Skeletal muscle satellite cell (primary cell): Measurements from ENCODE around the gene IGF2BP2.
A peak's percentile ranks its signal among the peaks of the same experiment; 100 is the strongest.

Experiments
- H3K27me3 ChIP-seq: 2 replicates; pipeline ENCODE4 v1.7.0; 2013; ENCODE audit warnings: low read length; ENCODE audit not compliant: control insufficient read depth, insufficient read depth
- H3K36me3 ChIP-seq: 2 replicates; pipeline ENCODE4 v1.7.0; 2013; ENCODE audit warnings: mild to moderate bottlenecking, control low read depth, low read length; ENCODE audit not compliant: insufficient read depth
- H3K4me1 ChIP-seq: 2 replicates; pipeline ENCODE4 v1.7.0; 2013; ENCODE audit warnings: low read length; ENCODE audit not compliant: control insufficient read depth, insufficient read depth
- H3K4me2 ChIP-seq: 2 replicates; pipeline ENCODE4 v1.7.0; 2013; ENCODE audit warnings: mild to moderate bottlenecking, low read length
- H3K4me3 ChIP-seq: 2 replicates; pipeline ENCODE4 v1.7.0; 2013; ENCODE audit warnings: low read length
- H3K9ac ChIP-seq: 2 replicates; pipeline ENCODE4 v1.7.0; 2013; ENCODE audit warnings: mild to moderate bottlenecking, low read depth, low read length, moderate library complexity
- H3K9me3 ChIP-seq: replicated peaks from 2 replicates; pipeline ENCODE4 v1.7.0; 2013; ENCODE audit warnings: mild to moderate bottlenecking, control low read depth, low read length

The IGF2BP2 gene

DNA sequence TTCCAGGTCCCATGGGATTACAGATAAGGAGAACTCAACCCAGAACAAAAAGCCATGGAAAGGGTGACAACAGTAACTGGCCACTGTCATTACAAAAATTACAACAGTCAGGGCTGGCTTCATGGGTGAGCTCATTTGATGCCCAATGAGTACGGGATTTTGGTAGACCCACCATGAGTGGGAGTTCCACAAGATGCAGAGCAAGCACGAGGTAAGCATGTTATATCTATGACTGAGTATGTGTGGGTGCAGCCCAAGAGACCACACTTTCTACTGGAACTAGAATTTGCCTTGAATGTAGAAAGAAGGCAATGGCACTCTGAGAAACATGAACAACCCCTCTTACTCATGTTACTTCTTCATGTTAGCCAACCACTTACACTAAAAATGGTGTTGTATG, 83.3 kb downstream of the IGF2BP2 start:
- Histone ChIP-seq H3K4me1 (peaks cover 58% of the 10 kb centered on the region), H3K4me3 (no peak overlapping the region), H3K36me3 (no peaks in the 10 kb centered on the region), H3K27me3 (no peaks in the 10 kb centered on the region), H3K4me2 (no peak overlapping the region), H3K9ac (no peak overlapping the region), H3K9me3 (no peaks in the 10 kb centered on the region)

DNA sequence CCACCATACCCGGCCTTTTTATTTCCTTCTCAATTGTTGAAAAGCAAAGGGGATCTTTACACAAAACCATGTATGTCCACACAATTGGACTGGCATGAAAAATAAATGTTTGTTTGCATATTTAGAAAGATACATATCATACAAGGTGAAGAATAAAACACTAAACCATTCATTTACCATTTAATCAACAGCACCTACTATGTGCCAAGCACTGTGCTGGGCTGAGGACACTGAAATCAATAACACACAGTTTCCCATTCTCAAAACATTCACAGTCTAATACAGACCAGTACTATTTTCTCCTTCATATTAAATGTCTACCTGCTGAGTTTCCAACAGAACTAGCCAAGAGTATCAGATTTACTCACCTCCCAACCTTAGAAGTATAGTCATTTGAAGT, 84.7 kb downstream of the IGF2BP2 start:
- H3K4me1 ChIP-seq = peaks cover 53% of the 10 kb centered on the region
- no peak overlapping the region for H3K9ac ChIP-seq
- H3K27me3 ChIP-seq = no peaks in the 10 kb centered on the region
- no peak overlapping the region for H3K4me2 ChIP-seq
- no peaks in the 10 kb centered on the region for H3K36me3 ChIP-seq
- H3K9me3 ChIP-seq = no peaks in the 10 kb centered on the region
- H3K4me3 ChIP-seq = no peak overlapping the region

DNA sequence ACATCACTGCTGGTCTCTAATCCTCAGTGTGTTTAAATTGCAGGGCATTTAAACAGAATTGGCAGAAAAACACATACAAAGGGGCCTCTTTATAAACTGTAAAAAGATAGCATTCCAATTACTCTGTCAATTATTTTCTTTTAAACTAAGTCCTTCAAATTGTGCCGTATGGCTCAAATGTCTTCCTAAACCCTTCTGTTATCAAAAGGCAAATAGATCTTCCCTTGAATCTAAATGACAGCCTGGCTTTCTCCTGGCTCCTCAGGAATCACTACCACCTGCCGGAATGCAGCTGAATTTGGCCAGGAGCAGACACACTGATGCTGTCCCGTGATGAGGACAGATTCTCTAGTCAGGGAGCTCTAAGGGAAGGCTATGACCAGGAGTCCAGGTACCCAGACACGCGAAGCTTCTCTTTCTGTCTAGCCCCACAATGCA, 85.6 kb downstream of the IGF2BP2 start:
- Histone ChIP-seq H3K4me1 (peaks cover 50% of the 10 kb centered on the region), H3K36me3 (no peaks in the 10 kb centered on the region), H3K4me2 (peak overlapping the region; percentile 26), H3K9me3 (no peaks in the 10 kb centered on the region), H3K9ac (peak overlapping the region; percentile 22), H3K4me3 (no peak overlapping the region), H3K27me3 (no peaks in the 10 kb centered on the region)

DNA sequence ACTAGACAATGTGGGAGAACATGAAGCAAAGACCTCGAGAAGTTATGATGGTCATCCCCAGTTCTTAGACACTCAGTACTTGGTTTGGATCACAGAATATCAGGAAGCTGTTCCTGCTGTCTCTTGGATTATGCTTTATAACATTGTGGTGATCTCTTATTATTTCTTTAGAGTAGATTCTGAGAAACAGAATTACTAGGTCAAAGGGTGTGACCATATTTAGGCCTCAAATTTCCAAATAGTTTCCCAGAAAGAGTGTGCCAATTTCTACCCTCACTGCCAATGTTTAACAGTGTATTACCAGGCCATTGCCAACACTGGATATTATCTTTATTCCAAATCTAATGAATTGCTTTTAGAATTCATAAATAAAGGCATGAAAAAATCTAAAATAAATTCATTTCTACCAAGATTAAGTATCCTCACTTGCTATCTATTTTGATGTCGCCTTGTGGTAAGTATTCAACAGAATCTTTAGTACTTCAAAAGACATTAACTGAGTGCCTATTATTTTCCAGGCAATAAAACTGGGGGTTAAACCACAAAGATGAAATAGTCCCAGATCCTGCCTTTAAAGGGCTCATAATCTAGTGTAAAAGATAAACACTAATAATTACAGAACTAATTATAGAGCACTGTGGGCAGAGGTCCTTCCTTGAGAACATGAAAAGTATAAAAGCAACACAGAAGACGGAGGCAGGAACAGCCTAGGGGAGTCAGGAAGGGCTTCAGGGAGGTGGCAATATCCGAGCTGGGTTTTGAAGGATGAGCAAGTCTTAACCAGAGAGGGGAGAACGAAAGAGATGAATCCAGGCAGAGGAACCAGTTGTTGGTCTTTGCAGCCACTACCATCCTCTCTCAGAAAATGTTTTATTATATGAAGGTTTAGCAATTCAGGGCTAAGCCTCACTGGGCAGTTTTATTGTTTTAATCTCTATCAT, 86.8 kb downstream of the IGF2BP2 start:
- H3K4me3 ChIP-seq = no peak overlapping the region
- peaks cover 52% of the 10 kb centered on the region for H3K4me1 ChIP-seq
- peak overlapping the region; percentile 22 for H3K9ac ChIP-seq
- H3K9me3 ChIP-seq = no peaks in the 10 kb centered on the region
- H3K27me3 ChIP-seq = no peaks in the 10 kb centered on the region
- no peaks in the 10 kb centered on the region for H3K36me3 ChIP-seq
- H3K4me2 ChIP-seq = peak overlapping the region; percentile 44

DNA sequence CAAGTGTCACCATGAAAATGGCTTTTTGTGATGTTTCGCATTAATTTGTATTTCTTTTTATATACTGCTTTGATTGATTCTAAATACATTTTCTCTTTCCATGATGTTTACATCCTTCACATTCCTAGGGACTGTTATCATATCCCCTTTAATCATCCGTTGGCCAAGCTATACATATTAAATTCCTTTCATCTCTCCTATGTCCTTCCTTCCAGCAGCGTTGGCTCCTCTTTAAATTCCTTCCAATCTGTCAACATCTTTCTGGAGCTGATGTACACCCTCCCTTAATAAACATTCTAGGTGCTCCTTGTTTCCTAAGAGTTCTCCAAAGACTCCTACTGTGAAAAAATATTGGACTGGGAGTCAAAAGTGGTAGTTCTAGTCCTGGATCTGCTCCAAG, 87.8 kb downstream of the IGF2BP2 start:
- Histone ChIP-seq H3K9ac (no peak overlapping the region), H3K27me3 (no peaks in the 10 kb centered on the region), H3K4me3 (no peak overlapping the region), H3K4me1 (peaks cover 62% of the 10 kb centered on the region), H3K36me3 (no peaks in the 10 kb centered on the region), H3K4me2 (peak overlapping the region; percentile 44), H3K9me3 (no peaks in the 10 kb centered on the region)

DNA sequence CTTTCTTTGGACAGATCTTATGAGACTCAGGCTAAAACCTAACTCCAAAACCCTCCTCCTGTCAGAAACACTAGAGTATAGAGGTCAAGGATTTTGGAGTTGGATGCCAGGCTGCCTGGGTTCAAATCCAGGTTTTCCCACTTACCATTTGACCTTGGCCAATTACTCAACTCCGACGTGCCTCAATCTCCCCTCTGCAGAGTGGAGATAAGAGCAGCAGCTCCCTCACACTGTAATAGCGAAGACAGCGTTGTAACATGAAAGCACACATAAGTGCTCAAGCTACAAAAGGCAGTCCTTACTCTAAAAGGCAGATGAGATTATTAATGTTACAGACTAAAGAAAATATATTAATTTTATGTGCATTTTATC, 90.1 kb downstream of the IGF2BP2 start:
- Histone ChIP-seq H3K9me3 (no peaks in the 10 kb centered on the region), H3K27me3 (no peaks in the 10 kb centered on the region), H3K4me2 (no peak overlapping the region), H3K4me1 (peaks cover 83% of the 10 kb centered on the region), H3K9ac (peak overlapping the region; percentile 0), H3K4me3 (no peak overlapping the region), H3K36me3 (no peaks in the 10 kb centered on the region)

DNA sequence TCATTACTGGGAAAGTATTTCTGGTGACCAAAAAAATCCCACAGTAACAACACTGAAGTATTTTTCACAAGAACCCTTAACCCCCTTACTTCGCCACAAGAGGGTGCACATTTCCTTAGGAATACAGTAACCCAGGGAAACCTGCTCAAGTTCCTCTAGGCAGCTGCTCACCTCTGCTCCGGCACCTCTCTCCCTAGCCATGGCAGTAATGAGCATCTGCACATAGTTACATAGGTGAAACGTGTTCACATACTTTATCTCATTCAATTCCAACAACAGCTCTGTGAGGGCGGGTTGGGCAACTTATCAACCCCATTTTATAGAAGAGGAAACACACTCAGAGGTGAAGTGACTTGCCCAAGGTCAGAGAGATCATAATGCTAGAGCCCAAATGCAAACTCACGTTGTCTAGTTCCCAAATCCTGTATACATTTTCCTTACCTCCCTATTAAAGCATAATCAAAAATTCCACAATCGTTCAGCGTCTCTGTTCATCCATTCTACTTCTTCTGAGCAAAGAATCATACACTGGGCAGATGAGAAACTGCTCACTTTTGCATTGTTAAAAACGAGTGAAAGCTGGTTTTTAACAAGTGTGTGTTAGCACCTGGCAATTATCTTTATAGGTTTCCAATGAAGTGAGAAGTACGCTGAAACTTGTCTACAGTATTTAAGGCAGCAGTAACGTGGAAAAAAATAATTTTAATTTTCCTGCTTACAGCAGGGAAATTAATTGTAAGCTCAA, 90.7 kb downstream of the IGF2BP2 start:
- H3K36me3 ChIP-seq = no peaks in the 10 kb centered on the region
- H3K9ac ChIP-seq = peak overlapping the region; percentile 2
- peaks cover 82% of the 10 kb centered on the region for H3K4me1 ChIP-seq
- H3K4me2 ChIP-seq = no peak overlapping the region
- no peaks in the 10 kb centered on the region for H3K9me3 ChIP-seq
- no peak overlapping the region for H3K4me3 ChIP-seq
- no peaks in the 10 kb centered on the region for H3K27me3 ChIP-seq

DNA sequence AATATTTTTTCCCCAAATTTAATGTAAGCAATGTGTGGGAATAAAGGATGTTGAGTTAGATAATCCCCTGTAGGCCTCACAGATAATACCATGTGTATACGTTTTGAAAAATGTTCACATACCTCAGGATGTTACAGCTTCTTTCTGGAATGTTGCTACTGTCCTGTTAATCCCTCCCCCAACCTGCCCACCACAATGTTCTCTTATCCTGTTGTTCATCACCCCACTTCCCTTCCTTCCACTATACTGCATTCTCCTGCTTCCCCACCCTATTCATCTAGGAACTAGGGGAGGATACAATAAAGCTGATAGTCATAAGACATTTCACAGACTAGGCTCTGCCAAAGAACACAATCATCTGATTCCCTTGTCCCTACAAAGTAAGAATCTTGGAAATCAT, 92.1 kb downstream of the IGF2BP2 start:
- no peak overlapping the region for H3K4me3 ChIP-seq
- no peaks in the 10 kb centered on the region for H3K36me3 ChIP-seq
- no peaks in the 10 kb centered on the region for H3K27me3 ChIP-seq
- no peaks in the 10 kb centered on the region for H3K9me3 ChIP-seq
- H3K9ac ChIP-seq = peak overlapping the region; percentile 69
- H3K4me1 ChIP-seq = peaks cover 82% of the 10 kb centered on the region
- peak overlapping the region; percentile 47 for H3K4me2 ChIP-seq

DNA sequence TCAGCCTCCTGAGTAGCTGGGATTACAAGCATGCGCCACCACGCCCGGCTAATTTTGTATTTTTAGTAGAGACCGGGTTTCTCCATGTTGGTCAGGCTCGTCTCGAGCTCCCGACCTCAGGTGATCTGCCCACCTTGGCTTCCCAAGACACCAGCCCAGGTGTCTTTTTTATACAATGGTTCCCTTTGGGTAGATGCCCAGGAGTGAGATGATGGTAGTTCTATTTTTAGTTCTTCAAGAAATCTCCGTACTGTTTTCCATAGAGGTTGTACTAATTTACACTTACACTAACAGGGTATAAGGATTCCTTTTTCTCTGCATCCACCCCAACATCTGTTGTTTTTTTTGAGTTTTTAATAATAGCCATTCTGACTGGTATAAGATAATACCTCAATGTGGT, 94.3 kb downstream of the IGF2BP2 start:
- H3K27me3 ChIP-seq = no peaks in the 10 kb centered on the region
- H3K4me1 ChIP-seq = peaks cover 73% of the 10 kb centered on the region
- peak overlapping the region; percentile 31 for H3K9ac ChIP-seq
- H3K9me3 ChIP-seq = no peaks in the 10 kb centered on the region
- no peak overlapping the region for H3K4me2 ChIP-seq
- peaks cover 8% of the 10 kb centered on the region for H3K36me3 ChIP-seq
- H3K4me3 ChIP-seq = no peak overlapping the region

DNA sequence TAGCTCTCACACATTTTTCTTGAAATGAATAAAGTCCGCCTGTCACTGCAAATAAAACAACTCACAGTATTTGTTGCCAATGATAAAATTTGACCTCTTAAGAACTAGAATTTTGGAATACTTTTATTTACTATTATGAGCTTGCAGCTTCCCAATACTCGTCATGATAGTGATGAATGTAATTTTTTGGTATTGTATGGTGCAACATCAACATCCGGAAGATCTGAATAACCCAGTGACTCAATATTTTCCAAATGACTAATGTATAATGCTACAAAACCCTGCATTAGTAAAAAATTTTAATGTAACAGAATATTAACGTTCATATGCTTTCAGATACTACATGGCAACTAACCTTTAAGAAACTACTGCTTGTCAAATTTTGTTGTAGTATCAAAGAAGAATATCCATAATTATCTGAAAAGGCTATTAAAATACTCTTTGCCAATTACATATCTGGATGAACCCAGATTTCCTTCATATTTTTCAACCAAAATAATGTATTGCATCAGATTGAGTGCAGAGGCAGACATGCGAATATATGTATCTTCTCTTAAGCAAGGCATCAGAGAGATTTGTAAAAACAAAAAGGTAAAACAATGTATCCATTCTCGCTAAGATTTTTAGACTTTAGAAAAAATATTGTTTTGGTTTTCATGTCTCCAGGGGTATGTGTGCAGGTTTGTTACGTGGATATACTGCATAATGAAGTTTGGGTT, 95.3 kb downstream of the IGF2BP2 start:
- peak overlapping the region; percentile 71 for H3K9ac ChIP-seq
- H3K9me3 ChIP-seq = no peaks in the 10 kb centered on the region
- peak overlapping the region; percentile 66 for H3K4me2 ChIP-seq
- H3K27me3 ChIP-seq = no peaks in the 10 kb centered on the region
- H3K4me3 ChIP-seq = peak overlapping the region; percentile 20
- peaks cover 78% of the 10 kb centered on the region for H3K4me1 ChIP-seq
- peaks cover 8% of the 10 kb centered on the region for H3K36me3 ChIP-seq

DNA sequence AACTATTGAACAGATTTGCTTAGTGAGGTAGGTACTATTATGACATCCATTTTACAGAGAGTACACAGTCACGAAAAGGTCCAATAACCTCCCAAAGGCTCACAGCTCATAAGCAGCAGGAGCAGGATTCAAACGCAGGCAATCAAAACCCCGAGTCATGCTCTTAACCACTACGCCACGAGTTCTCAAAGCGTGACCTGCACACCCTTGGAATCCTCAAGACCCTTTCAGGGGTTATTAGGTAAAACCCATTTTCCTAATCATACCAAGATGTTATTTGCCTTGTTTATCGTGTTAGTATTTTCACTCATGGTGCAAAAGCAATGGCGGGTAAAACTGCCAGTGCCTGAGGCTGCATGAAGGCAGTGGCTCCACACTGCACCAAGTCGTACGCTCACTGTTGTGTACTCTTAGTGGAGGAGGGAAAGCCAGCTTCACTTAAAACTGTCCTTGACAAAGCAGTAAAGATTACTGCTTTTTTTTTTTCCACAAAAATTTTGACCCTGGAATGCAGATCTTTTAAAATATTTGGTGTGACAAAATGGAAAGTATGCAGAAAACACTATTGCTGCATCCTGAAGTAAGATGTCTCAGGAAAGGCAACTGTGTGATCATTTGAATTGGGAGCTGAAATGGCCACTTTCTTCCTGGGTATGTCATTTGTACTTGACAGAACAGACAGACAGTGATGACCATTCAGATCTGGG, 96.1 kb downstream of the IGF2BP2 start:
- peak overlapping the region; percentile 71 for H3K9ac ChIP-seq
- H3K4me1 ChIP-seq = peaks cover 73% of the 10 kb centered on the region
- peaks cover 8% of the 10 kb centered on the region for H3K36me3 ChIP-seq

More for the DNA sequence above, 96.1 kb downstream of the IGF2BP2 start:
- H3K9me3 ChIP-seq = no peaks in the 10 kb centered on the region
- H3K27me3 ChIP-seq = no peaks in the 10 kb centered on the region
- H3K4me3 ChIP-seq = peak overlapping the region; percentile 20
- peak overlapping the region; percentile 66 for H3K4me2 ChIP-seq
